ENCODE data around the gene PKP4. TPM values are rescaled to one million over a fixed set of nuclear protein-coding genes. Genes with fewer than 3 reads are reported as not detected.

PKP4 gene
- total and polyA plus RNA-seq, 2 donors (not counting 1 experiment from before 2014, with no cell fraction given), result 44.5 to 56.3 TPM

DNA sequence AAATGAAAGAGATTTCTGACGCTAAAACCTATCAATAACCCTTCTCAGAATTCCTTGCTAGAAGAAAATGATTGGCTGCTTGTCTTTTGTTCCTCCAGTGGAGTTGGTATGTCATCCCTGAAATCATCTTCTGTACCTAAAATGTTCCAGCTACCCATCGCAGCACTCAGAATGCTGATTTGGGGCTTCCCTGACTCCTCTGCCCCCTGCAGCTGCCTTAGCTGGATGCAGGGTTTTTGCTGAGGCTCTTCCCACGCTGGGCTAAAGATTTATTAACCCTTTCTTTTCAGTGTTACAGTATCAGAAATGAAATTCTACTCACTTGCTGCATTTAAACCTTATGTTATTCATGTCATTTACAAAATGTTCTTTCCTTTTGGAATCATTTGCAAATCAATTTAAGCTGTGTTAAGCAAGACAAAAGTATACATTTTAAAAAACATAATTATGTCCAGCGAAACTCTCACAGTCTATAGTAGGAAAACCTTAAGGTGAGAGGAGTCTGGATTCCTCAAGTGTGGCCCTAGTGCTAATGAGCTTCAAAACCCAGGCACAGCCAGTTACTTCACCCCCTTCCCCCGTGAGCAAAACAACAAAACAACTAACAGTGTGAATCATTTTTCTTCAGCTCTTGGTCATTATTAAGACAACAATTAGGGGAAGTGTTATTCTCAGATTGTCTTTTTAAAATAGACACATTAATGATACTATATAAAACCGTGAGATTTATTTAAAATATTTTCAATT lies 32.8 kb downstream of the PKP4 start:
- no peaks in the 10 kb centered on the region for H4K20me1 ChIP-seq (ENCODE audit: control insufficient read depth, extremely low read depth, insufficient read depth, low read length)
- H3K36me3 ChIP-seq (ENCODE audit: control insufficient read depth, insufficient read depth, low read length), result no peaks in the 10 kb centered on the region
- DNase-seq (ENCODE audit: low read depth in 2 of 2), result no peak
- no peak overlapping the region for H3K9ac ChIP-seq (ENCODE audit: insufficient read depth, low read length)
- TF ChIP-seq, protein P1, sequence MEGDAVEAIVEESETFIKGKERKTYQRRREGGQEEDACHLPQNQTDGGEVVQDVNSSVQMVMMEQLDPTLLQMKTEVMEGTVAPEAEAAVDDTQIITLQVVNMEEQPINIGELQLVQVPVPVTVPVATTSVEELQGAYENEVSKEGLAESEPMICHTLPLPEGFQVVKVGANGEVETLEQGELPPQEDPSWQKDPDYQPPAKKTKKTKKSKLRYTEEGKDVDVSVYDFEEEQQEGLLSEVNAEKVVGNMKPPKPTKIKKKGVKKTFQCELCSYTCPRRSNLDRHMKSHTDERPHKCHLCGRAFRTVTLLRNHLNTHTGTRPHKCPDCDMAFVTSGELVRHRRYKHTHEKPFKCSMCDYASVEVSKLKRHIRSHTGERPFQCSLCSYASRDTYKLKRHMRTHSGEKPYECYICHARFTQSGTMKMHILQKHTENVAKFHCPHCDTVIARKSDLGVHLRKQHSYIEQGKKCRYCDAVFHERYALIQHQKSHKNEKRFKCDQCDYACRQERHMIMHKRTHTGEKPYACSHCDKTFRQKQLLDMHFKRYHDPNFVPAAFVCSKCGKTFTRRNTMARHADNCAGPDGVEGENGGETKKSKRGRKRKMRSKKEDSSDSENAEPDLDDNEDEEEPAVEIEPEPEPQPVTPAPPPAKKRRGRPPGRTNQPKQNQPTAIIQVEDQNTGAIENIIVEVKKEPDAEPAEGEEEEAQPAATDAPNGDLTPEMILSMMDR (conservative IDR thresholded peaks at IDR 0.05 in 1 of 2, IDR thresholded peaks at IDR 0.05 in 1 of 2; ENCODE audit: low read depth in 1 of 2, low read length in 2 of 2), result peak in 1 of 2 donors; percentile 16
- no peak for TF ChIP-seq EZH2 (IDR thresholded peaks at IDR 0.05; ENCODE audit: low read length, missing control alignments)
- H3K4me2 ChIP-seq (ENCODE audit: extremely low read depth, insufficient read depth, low read length), result no peak overlapping the region
- no peak overlapping the region for H3K4me3 ChIP-seq (replicated peaks in 1 of 4; ENCODE audit: control extremely low read depth in 1 of 4, insufficient read depth in 1 of 4, low read depth in 3 of 4, low read length in 4 of 4)
- no peak overlapping the region for H3K27ac ChIP-seq (ENCODE audit: insufficient read depth, low read length)
- peaks cover 11% of the 10 kb centered on the region for H3K4me1 ChIP-seq (ENCODE audit: control insufficient read depth, extremely low read depth, insufficient read depth, low read length)
- peaks cover 63% of the 10 kb centered on the region for H3K79me2 ChIP-seq (ENCODE audit: control insufficient read depth, insufficient read depth, low read length)
- H3K27me3 ChIP-seq (ENCODE audit: control insufficient read depth, insufficient read depth, low read length), result no peaks in the 10 kb centered on the region
- no peaks in the 10 kb centered on the region for H3K9me3 ChIP-seq (ENCODE audit: control insufficient read depth, insufficient read depth, low read depth, low read length)
- H2AFZ ChIP-seq (ENCODE audit: low read length), result no peak overlapping the region

- H3K36me3 ChIP-seq (ENCODE audit: control insufficient read depth, insufficient read depth, low read length), result no peaks in the 10 kb centered on the region
- H3K27me3 ChIP-seq (ENCODE audit: control insufficient read depth, insufficient read depth, low read length), result no peaks in the 10 kb centered on the region
- H3K27ac ChIP-seq (ENCODE audit: insufficient read depth, low read length), result no peak overlapping the region
- H4K20me1 ChIP-seq (ENCODE audit: control insufficient read depth, extremely low read depth, insufficient read depth, low read length), result no peaks in the 10 kb centered on the region
- H3K4me2 ChIP-seq (ENCODE audit: extremely low read depth, insufficient read depth, low read length), result no peak overlapping the region
- TF ChIP-seq, protein P1 (conservative IDR thresholded peaks at IDR 0.05 in 1 of 2, IDR thresholded peaks at IDR 0.05 in 1 of 2; ENCODE audit: low read depth in 1 of 2, low read length in 2 of 2), result no peak
- TF ChIP-seq EZH2 (IDR thresholded peaks at IDR 0.05; ENCODE audit: low read length, missing control alignments), result no peak
- H3K9ac ChIP-seq (ENCODE audit: insufficient read depth, low read length), result no peak overlapping the region
- peaks cover 53% of the 10 kb centered on the region for H3K79me2 ChIP-seq (ENCODE audit: control insufficient read depth, insufficient read depth, low read length)
- no peak overlapping the region for H2AFZ ChIP-seq (ENCODE audit: low read length)
- no peak for DNase-seq (ENCODE audit: low read depth in 2 of 2)
- peaks cover 11% of the 10 kb centered on the region for H3K4me1 ChIP-seq (ENCODE audit: control insufficient read depth, extremely low read depth, insufficient read depth, low read length)
- no peak overlapping the region for H3K4me3 ChIP-seq (replicated peaks in 1 of 4; ENCODE audit: control extremely low read depth in 1 of 4, insufficient read depth in 1 of 4, low read depth in 3 of 4, low read length in 4 of 4)
- no peaks in the 10 kb centered on the region for H3K9me3 ChIP-seq (ENCODE audit: control insufficient read depth, insufficient read depth, low read depth, low read length)
Measured at GRCh38 chr2:158491072-158491471, 34.3 kb downstream of the PKP4 start.

GRCh38 chr2:158493458-158493857 lies 36.7 kb downstream of the PKP4 start:
- Histone ChIP-seq H3K9me3 (ENCODE audit: control insufficient read depth, insufficient read depth, low read depth, low read length) (no peaks in the 10 kb centered on the region), H3K79me2 (ENCODE audit: control insufficient read depth, insufficient read depth, low read length) (peaks cover 56% of the 10 kb centered on the region), H4K20me1 (ENCODE audit: control insufficient read depth, extremely low read depth, insufficient read depth, low read length) (no peaks in the 10 kb centered on the region), H3K9ac (ENCODE audit: insufficient read depth, low read length) (no peak overlapping the region), H3K27ac (ENCODE audit: insufficient read depth, low read length) (no peak overlapping the region), H3K4me2 (ENCODE audit: extremely low read depth, insufficient read depth, low read length) (no peak overlapping the region), H3K4me3 (replicated peaks in 1 of 4; ENCODE audit: control extremely low read depth in 1 of 4, insufficient read depth in 1 of 4, low read depth in 3 of 4, low read length in 4 of 4) (no peak overlapping the region), H3K36me3 (ENCODE audit: control insufficient read depth, insufficient read depth, low read length) (no peaks in the 10 kb centered on the region), H2AFZ (ENCODE audit: low read length) (no peak overlapping the region), H3K27me3 (ENCODE audit: control insufficient read depth, insufficient read depth, low read length) (no peaks in the 10 kb centered on the region), H3K4me1 (ENCODE audit: control insufficient read depth, extremely low read depth, insufficient read depth, low read length) (peaks cover 5% of the 10 kb centered on the region)
- no peak for TF ChIP-seq EZH2 (IDR thresholded peaks at IDR 0.05; ENCODE audit: low read length, missing control alignments)
- TF ChIP-seq, protein P1 (conservative IDR thresholded peaks at IDR 0.05 in 1 of 2, IDR thresholded peaks at IDR 0.05 in 1 of 2; ENCODE audit: low read depth in 1 of 2, low read length in 2 of 2), result no peak
- peak in 1 of 2 donors; percentile 23 for DNase-seq (ENCODE audit: low read depth in 2 of 2)
